NCI-H1930 (cell line): ENCODE measurements around the gene C1orf198.

ENCODE experiments used
- DNase-seq, 2 experiments: peaks; one replicate each; lab custom pipeline; 2025; lab: John Stamatoyannopoulos, UW

Gene C1orf198

DNA sequence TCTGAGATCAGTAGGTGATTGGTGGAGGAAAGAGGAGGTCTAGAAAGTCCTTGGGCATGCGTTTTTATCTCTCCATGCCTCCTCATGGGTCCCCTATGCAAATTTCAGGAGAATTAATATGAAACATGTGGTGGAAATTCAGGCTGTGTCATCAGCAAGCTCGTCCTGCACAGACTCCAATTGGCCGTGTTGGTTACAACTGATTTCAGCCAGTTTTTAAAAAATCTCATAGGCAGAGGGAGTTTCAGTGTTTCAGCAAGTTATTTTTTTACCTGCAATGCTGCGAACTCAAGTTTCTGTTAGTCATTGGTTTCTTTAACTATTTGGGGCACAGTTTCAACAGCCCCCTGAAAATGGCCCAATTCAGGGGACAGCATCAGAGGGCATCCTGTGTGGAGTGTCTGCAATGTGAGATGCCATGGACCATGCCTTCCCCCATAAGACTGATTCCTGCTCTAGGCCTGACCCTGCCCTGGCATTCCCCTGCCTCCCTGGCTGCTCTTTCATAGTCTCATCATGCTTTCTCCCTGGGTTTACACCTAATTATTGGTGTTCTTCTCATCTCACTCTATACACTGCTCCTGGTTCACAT is 59.9 kb downstream of the C1orf198 start:
- DNase-seq = no peak

DNA sequence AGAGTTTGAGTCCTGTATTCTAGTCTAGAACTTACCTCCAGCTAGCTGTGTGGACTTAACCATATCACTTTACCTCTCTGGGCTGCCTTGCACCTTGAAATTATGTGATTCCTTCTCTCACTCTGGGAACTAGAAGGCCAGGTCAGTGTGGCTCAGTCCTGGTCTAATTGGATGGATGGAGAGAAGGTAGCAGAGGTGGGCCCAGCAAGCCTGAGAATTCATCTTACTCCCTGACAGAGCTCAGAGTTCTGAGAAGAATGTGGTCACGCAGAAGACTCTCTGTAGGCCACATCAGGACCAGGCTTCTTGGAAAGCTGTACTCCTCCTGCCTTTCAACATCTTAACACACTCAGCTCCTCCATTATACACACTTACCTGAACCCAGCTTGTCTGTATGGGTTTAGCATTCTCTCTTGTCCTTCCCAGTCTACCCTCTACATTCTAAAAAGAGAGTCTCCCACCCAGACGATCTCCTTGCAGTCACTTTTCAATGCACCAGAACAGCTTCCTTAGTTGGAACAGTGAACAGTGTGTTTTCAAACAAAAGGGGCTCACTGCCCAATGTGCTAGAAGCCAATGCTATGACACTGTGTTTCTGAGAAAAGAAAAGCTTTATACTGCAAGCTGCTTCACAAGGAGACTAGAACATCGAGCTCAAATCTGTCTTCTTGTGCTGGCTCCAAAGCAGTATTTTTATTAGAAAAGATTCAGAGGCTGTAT is 60.6 kb downstream of the C1orf198 start:
- DNase-seq = no peak

DNA sequence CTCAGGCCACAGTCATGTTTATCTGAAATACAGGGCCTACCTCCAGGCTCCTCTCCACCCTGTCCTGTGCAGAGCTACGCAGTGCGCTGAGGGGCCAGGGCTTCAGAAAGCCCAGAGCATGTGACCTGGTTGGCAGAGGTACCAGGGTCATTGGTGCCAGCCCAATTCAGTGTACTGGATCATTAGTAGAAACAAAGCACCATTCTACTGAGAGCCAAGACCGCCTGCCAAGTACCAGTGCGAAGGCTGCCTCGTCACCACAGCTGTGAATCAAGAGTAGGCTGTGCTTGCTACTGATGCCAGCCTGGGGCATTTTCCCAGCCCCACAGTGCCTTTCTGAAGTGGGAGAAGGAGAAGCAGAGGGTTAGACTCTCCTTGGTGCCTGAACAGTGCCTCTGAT is 61.3 kb downstream of the C1orf198 start:
- DNase-seq = no peak

DNA sequence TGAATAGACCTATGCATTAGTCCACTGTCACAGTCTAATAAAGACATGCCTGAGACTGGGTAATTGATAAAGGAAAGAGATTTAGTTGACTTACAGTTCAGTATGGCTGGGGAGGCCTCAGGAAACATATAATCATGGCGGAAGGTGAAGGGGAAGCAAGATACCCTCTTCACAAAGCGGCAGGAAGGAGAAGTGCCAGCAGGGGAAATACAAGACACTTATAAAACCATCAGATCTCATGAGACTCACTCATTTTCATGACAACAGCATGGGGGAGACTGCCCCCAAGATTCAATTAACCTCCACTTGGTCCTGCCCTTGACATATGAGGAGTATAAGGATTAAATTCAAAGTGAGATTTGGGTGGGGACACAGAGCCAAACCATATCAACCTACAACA is 61.8 kb downstream of the C1orf198 start:
- DNase-seq = no peak

DNA sequence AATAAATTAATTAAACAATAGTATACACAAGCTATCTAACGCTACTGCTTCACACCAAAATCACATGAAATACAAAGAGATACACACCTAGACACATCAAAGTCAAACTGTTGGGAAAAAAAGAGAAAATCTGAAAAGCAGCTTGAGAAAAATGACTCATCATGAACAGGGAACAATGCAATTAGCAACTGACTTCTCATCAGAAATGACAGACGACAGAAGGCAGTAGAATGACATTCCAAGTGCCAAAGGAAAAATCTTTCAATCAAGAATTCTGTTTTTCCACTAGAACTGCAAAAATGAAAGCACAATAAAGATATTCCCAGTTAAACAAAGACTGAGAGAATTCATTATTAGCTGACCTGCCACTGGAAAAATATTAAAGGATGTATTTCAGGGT is 63.9 kb downstream of the C1orf198 start:
- DNase-seq = no peak

DNA sequence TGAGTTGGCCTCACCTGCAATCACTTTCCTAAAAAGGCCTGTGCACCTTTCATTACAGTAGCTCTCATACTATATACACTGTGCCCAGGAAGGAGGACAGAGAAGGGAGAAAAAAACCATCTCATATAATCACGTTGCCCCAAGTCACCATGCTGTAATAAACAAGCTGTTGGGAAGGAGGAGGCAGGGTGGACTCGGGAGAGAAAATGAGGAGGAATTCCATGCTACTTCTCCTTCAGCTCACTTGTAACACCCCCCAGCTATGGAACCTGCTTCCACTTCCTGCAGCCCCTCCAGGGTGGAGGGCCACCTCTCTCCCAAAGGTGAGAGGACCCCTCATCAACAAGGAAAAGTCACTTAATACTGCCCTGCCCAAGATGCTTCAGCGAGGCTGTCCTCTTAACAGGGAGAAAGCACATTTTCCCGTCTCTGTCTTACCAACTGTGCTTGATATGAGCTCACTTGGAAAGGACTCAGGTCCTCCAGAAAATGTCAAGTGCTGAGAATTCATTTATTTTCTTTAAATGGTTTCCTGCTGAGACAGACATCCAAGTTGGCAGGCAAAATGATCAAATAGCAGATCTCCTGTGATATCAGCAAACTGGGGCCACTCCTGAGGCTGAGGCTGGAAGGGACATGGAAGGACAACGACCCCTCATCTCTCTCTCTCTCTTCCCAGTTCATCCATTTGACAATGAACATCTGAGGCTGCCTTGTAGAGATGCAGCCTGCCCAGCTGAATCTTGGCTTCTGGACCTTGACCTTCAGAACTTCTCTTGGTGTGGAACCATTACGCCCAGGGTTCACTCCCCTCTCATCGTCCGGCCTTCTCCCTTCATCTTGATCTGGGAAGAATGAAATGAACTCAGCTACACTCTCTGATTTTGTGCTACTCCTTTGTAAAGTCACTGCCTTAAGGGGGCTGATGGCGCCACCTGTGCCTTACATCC is 67.2 kb downstream of the C1orf198 start:
- DNase-seq = no peak

DNA sequence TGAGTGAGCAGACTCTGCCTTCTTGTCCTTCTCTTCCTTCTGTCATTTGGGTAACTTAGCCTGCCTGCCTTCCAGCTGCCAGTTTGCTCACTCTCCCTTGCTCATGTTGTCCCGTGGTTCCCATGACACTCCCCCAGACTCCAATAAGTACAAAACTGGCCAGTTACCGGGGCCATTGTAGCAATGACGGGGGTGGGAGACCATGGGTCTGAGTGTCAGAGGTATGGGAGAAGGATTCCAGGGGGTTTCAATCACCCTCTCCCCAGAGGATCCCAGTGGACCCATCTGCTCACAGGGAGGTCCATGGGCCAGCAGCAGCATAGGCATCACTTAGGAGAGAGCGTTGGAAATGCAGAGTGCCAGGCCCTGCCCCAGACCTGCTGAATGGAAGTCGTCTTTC is 69.8 kb downstream of the C1orf198 start:
- DNase-seq = no peak

DNA sequence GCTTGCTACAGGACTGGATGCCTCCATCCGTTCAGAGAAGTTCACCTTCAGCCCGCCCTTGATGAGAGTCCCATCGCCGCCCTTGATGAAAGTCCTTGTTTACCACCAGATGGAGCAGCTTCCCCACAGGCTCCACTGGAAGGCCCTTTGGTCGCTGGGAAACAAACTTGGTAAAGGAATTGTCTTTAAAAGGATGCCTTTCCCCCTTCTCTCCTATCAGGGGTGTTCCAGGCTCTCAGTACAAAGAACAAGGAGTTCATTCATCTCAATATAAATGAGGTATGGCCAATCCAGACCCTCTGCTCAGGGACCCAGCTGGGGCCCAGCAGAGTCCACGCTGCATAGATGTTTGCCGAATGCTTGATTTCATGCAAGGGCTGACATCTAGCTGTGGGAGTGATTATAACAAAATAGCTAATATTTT is 70.4 kb downstream of the C1orf198 start:
- DNase-seq = peak in 1 of 2 experiments; percentile 22

DNA sequence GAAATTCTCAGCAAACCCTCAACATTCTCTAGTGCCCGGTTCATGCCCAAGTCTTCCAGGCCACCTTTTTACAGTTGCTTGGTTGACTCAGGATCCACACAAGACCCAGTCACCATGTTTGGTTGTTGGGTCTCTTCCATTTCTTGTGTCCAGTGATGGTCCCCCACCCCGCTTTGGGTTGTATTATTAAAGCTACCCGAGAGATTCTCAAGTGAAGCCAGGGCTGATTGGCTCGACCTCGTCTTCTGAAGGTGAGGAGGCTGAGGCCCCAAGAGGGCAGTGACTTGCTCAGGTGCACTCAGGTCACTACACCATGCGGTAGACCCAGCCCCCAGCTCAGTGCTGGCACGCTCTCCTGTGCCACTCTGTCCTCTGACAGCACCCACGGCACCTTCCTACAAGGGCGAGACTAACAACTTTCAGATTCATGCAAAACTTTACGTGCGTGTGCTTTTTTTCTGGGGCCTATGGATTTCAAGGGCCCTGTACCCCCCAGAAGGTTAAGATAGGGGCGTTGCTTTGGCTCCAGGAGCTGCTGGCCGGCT is 70.9 kb downstream of the C1orf198 start:
- DNase-seq = no peak

DNA sequence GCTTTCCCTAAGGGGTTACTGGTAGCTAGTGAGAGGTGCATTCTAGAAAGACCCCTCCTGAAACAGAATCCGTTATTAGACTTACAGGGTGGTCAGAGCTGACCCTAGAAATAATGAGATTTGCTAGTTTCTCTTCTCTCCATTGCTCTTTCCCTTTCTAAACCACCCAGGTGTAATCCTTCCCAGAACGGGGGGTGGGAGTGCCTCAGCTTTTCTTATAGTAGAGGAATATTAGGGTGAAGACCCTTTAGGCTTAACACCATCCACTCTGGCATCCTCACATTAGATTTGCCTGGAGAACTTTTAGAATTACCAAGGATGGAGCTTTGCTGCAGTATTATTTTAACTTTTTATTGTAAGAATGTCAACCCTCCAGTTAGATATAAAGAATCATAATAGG is 71.7 kb downstream of the C1orf198 start:
- no peak for DNase-seq

DNA sequence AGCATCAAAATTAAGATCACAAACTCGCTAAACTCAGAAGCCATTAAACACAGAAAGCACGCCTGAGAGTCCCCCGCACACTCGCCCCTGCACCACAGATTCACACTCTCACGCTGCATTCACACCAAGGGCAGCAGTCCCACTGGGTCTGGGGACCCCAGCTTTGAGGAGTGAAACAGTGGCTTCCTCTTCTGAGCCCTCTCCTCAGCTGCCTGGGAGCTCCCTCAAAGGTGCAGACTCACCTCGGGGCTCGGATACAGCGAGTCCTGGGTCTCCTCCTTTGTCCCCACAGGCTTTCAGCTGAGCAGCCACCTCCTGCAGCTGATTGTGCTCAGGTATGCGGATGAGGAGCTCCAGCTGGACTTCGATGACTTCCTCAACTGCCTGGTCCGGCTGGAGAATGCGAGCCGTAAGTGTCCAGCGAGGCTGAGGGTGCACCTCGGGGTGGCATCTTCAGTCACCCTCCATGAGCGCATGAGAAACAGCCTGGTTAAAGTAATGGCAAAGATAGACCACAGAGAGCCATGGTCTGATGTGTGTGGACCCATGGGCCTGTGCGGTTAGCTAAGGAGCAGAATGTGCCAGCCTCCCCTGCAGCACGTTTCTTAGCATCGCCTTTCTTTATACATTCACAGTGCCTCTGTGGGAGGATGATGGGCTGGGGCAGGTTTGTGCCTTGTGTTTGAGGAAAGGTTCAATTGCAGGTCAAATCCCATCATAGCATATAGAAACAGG is 73.3 kb downstream of the C1orf198 start:
- DNase-seq = no peak

DNA sequence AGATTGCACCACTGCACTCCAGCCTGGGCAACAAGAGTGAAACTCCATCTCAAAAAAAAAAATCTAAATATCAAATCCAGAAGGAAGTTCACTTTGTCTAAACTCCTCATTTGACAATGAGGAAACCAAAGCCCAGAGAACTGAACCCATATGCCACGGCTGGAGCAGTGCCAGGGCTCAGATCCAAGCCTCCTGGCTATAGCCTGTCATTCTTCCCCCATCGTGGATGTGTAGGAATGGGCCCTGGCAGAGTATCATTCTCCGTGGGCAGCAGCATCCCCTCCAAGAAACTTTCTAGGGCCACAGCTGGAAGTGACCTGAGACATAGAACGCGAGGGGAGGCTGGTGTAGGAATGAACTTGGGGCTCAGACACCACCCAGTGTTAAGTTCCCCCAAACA is 73.9 kb downstream of the C1orf198 start:
- no peak for DNase-seq

DNA sequence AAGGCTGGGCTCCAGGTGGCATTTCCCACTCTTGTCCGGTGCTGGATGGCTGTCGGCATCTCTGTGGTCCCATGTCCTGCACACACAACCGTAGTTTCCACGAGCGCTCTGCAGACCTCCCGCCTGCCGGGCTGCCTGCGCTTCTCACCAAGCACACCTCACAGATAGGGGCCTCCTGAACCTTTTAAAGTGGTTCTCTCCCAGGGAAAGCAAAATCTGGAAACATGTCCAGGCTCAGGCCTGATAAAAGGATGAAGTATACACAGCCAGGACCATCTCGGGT is 74.9 kb downstream of the C1orf198 start:
- no peak for DNase-seq

DNA sequence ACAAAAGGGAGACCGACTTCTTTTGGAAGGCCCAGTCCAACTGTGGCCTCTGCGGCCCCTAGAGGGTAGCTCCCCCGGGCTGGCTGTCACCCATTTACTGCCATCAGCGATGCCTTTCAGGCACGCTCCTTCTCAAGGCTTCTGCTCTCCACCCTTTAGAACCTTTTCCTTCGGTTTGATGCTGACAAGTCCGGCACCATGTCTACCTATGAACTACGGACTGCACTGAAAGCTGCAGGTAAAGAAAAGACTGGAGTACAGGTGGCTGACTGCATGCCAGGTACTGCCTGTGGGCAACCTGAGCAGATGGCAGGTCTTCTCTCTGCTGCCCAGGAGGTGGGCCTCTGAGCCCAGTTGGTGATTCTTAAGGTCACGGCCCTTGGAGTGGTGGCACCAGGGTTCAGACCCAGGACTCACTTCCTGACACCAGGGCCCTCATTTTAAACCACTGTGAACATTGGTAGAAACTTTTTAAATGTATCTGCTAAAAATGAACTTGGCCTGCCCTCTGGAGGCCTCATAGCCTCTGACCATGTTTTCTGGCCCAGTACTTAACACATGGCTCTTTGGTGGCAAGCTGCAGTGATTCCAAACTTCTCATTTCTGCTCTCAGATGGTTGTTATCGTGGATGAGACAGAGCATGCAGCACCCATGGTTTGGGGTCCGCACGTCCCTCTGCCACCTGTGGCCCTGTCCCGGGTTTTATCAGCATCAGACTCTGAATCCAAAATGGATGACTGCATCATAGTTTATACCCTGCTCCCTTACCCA is 75.4 kb downstream of the C1orf198 start:
- no peak for DNase-seq

DNA sequence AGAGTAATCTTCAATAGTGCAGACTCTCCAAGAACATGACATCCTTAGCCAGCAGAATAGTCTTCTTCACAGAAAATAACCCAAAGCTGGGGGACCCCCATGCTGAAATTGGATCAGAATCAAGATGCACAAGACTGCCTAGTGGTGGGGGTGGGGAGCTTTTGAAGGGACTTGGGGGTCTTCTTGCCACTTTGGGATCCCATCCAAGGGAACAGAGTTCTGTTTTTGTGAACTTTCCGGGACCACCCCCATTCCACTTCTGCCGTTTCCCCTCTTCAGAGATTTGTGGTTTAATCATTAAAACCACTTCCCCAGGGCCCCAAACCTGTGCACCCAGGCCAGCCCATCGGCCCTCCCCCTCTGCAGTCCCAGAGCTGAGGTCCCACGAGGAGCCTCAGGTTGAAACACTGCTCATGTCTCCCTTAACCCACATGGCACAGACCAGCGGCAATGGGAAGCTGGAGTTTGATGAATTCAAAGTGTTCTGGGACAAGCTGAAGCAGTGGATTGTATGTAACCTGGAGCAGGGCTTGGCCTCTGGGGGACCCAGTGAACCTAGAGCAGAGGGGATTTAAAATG is 76.2 kb downstream of the C1orf198 start:
- DNase-seq = no peak

DNA sequence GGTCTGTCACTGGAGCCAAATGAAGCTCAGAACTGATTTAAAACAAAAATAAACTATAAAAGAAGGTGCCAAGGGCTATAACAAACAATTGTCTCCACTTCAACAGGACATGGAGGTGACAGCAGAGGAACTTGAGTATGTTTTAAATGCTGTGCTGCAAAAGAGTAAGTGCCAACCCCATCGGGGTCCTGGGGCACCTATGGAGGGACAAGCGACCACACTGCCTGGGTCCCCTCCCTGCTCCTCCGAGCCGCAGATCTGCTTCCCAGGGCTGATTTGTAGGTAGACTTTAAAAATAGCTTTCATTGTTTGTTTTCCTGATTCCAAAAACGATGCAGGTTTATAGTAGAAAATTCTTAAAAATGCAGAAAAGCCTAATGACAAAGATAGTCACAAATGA is 78.3 kb downstream of the C1orf198 start:
- no peak for DNase-seq

DNA sequence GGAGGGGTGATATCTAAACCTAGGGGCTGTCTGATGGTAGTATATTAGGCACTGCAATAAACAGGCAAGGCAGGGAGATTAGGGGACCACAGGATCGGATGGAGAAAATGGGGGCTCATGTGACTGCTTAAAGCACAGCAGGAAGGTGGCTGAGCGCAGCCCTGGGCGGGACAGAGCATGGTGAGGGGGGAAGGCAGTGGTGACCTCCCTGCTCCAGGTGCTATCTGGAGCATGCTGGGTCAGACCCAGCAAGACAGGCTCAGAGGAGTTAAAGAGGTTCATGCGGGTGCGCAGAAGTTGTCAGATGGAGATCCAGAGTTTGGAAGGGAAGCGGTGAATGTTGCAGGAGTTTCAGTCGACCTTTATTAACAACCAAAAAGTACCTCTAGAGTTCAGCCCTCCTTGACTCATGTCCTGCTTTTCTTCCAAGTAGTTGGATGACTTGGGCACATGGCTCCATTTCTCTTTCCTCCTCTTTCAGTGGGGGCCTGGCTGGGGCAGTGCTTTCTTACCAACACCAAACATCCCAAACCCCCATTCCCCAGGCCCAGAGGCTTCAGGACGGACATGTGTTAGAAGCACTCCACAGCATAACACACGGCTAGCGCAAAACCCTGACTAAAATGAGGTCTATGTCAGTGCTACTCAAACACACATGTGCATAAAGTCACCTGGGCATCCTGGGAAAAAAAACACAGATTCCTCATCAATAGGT is 79.6 kb downstream of the C1orf198 start:
- no peak for DNase-seq

DNA sequence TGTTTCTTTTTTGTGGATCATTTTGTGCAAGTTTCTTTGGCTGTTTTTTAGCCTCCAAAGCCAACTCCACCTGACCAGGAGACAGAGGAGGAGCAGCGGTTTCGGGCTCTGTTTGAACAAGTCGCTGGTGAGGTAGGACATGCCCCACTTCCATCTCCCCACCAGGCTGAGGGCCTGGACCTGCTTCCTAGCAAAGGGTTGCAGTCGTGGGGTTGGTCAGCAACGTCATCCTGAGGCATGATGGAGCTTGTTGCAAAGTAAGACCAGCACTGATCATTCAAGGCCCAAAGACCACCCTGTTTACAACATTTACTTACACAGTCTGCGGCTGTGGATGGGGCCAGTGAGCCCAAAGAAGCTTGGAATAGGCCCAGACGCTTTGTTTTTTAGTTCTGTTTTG is 80.8 kb downstream of the C1orf198 start:
- no peak for DNase-seq
